KOPT-K1 (cell line): Measurements from ENCODE around the gene RAD21L1.
"Not testable (repeated sequence)": the region's sequence is repeated elsewhere in the genome, so short reads cannot be mapped to it uniquely, and the experiment has no call there.

Experiments
- H3K27ac ChIP-seq: fragments of 200-600 bp; sonication (generic); 2 replicates; pipeline ENCODE4 v1.5.1; 2016; ENCODE audit warnings: antibody characterized with exemption, mild to moderate bottlenecking, low read depth, low read length; ENCODE audit not compliant: poor library complexity, severe bottlenecking
- H3K36me3 ChIP-seq: fragments of 200-600 bp; sonication (generic); 2 replicates; pipeline ENCODE4 v1.5.1; 2017; ENCODE audit warnings: antibody characterized with exemption, mild to moderate bottlenecking, low read length, moderate library complexity; ENCODE audit not compliant: insufficient read depth
- H3K9me3 ChIP-seq: fragments of 200-600 bp; sonication (generic); 2 replicates; pipeline ENCODE4 v1.5.1; 2017; ENCODE audit warnings: antibody characterized with exemption, low read length, mild to moderate bottlenecking; ENCODE audit not compliant: insufficient read depth, poor library complexity, severe bottlenecking

RAD21L1 gene

GRCh38 chr20:1207293-1207878, 18.5 kb upstream of the RAD21L1 start:
- no peaks in the 10 kb centered on the region for H3K9me3 ChIP-seq
- H3K27ac ChIP-seq: no peak overlapping the region

GRCh38 chr20:1209447-1210387, 16.1 kb upstream of the RAD21L1 start:
- Histone ChIP-seq H3K27ac (no peak overlapping the region), H3K9me3 (no peaks in the 10 kb centered on the region), H3K36me3 (no peaks in the 10 kb centered on the region)

More at GRCh38 chr20:1207293-1207878, 18.5 kb upstream of the RAD21L1 start:
- no peaks in the 10 kb centered on the region for H3K36me3 ChIP-seq

GRCh38 chr20:1210501-1210900, 15.3 kb upstream of the RAD21L1 start:
- H3K36me3 ChIP-seq: no peaks in the 10 kb centered on the region
- no peaks in the 10 kb centered on the region for H3K9me3 ChIP-seq
- H3K27ac ChIP-seq: no peak overlapping the region

GRCh38 chr20:1212023-1212422, 13.8 kb upstream of the RAD21L1 start:
- Histone ChIP-seq H3K27ac (no peak overlapping the region), H3K36me3 (no peaks in the 10 kb centered on the region), H3K9me3 (no peaks in the 10 kb centered on the region)

GRCh38 chr20:1212607-1213396, 13.0 kb upstream of the RAD21L1 start:
- Histone ChIP-seq H3K9me3 (no peaks in the 10 kb centered on the region), H3K36me3 (no peaks in the 10 kb centered on the region), H3K27ac (no peak overlapping the region)

- Histone ChIP-seq H3K9me3 (no peaks in the 10 kb centered on the region), H3K36me3 (no peaks in the 10 kb centered on the region), H3K27ac (no peak overlapping the region)
Measured at GRCh38 chr20:1214838-1215261, 11.0 kb upstream of the RAD21L1 start.

GRCh38 chr20:1215386-1216170, 10.3 kb upstream of the RAD21L1 start:
- Histone ChIP-seq H3K27ac (no peak overlapping the region), H3K36me3 (no peaks in the 10 kb centered on the region), H3K9me3 (no peaks in the 10 kb centered on the region)

GRCh38 chr20:1216527-1217427, 9.1 kb upstream of the RAD21L1 start:
- H3K9me3 ChIP-seq, H3K27ac ChIP-seq, H3K36me3 ChIP-seq: not testable (repeated sequence)

GRCh38 chr20:1222750-1223149, 3.1 kb upstream of the RAD21L1 start:
- H3K9me3 ChIP-seq: peaks cover 12% of the 10 kb centered on the region
- not testable (repeated sequence) for H3K27ac ChIP-seq, H3K36me3 ChIP-seq

- Histone ChIP-seq H3K9me3 (peaks cover 12% of the 10 kb centered on the region), H3K36me3 (no peaks in the 10 kb centered on the region), H3K27ac (no peak overlapping the region)
Measured at GRCh38 chr20:1224205-1224890, 1.5 kb upstream of the RAD21L1 start.

- H3K36me3 ChIP-seq: no peaks in the 10 kb centered on the region
- H3K9me3 ChIP-seq: peaks cover 12% of the 10 kb centered on the region
- H3K27ac ChIP-seq: no peak overlapping the region
Measured at GRCh38 chr20:1225263-1225782, 521 bp upstream of the RAD21L1 start.

- Histone ChIP-seq H3K9me3 (peaks cover 12% of the 10 kb centered on the region), H3K27ac (no peak overlapping the region), H3K36me3 (no peaks in the 10 kb centered on the region)
Measured at GRCh38 chr20:1229541-1229940, 3.7 kb downstream of the RAD21L1 start.
